Mesenteric fat pad (tissue), 1 donor: Measurements from ENCODE around the gene VANGL1. TPM values are rescaled to one million over a fixed set of nuclear protein-coding genes. Genes with fewer than 3 reads are reported as not detected.

Source experiments
- DNase-seq: peaks from one replicate; pipeline ENCODE4 v3.0.0-alpha.2; 2020; ENCODE audit warnings: low spot score
- total RNA-seq: library from RNA; stranded (reverse); fragmentation: NEBNext Ultra II Directional; extraction: Animal tissue kit (Norgen Biotek cat#: 25700); gene quantifications from one replicate; pipeline ENCODE4 v1.2.1, GENCODE V29; 2021
- donor health status: DM: yes; HTN: yes; CAD: no.

The VANGL1 gene
- total RNA-seq, 1 donor from 2014 or later: 12.5 TPM

GRCh38 chr1:115701090-115701489 lies 59.3 kb downstream of the VANGL1 start:
- DNase-seq: no peak

DNA sequence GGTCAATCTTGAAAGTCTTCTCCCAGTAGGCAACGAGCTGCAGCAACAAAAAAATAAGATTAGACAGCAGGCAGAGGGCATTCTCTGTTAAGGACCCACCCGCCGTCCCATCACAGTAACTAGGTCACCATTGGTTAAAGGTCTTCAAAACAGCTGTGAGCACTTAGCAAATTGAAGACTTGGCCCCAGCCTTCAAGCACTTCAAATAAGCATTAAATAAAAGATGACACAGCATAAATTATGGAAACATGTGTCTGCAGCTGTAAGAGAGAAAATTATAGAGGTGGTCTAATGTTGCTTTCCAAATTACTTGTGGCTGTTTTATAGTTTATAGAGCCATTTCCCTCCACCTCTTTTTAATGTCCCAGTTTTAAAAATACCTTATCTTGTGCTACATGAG lies 61.2 kb downstream of the VANGL1 start:
- no peak for DNase-seq

- no peak for DNase-seq
Measured at GRCh38 chr1:115705085-115705951, 63.5 kb downstream of the VANGL1 start.

DNA sequence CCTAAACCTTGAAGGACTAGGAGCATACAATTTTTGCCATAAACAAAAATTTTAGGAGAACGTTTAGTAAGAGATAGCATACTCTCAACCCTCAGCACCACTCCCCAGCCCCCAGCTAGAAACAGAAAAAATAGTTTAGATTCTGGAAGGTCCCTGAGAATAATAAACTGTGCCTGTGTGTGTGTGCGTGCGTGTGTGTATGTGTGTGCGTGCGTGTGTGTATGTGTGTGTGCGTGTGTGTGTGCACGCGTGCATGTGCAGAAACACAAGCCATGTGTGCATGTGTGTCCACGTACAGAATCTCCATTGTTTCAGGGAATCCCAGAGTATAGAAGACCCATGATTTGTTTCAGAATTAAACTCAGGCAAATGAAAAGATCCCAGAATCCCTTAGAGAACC lies 64.2 kb downstream of the VANGL1 start:
- no peak for DNase-seq

DNA sequence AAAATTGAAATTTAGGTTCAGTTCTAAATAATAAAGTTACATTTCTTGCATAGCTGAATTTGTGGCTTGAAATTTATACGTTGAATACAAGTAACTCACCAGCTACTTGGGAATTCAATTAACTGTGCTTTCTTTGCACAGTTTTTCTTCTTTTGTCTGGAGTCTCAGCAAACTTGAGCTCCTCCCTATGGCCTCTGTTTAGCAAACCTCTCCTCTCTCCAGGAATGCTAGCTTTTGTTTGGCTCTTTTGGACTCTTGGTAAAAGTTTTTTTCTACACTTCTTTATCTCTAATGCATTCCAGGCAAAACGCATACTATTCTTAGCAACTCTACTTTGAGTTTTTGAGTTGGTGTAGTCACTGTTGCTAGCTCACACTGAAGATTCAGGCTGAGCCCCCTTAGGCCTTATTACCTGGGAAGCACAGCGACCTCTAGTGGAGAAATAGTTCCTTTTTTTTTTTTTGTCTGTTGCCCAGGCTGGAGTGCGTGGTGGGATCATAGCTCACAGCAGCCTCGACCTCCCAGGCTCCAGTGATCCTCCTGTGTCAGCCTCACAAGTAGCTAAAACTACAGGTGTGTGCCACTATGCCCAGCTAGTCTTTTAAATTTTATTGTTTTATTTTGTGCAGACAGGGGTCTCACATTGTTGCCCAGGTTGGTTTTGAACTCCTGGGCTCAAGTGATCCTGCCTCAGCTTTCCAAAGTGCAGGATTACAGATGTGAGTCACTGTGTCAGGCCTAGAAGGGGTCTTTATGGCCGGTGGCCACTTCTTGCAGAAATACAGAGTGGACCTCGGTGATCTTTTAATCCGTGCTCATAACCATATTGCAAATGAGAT lies 65.0 kb downstream of the VANGL1 start:
- no peak for DNase-seq

DNA sequence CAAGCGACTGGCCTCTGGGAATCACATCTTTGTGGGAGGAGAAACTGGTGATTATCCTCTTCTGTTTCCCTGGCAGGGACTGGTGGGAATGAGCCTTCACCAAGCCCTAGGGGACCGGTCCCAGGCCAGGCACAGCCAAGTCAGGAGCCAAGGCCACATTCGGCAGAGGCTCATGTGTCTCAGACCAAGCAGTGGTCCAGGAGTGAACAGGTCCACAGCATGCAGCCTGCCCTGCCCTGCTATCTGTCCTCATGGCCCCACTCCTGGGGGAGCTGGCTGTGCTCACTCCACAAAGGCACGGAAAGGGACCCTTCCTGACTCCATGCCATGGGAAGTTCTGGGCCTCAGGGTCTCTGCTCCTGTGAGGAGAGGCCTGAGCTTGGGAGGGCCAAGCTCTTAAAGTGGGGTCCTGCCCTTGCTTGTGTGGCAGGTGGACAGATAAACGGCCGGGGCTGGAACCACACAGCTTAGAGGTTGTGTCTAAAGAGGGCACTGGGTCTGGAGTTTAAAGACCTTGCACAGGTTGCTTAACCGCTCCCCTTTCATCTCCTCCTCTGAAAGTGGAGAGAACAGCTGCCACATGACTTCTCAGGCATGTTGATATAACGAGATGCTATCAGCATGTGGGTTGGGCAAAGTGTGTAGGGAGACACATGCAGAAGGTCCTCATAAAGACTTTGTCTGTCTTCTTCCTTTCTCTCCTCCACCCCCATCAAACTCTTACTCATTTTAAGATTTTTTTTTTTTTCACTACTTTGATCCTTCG lies 69.3 kb downstream of the VANGL1 start:
- DNase-seq: no peak

GRCh38 chr1:115712911-115713609 lies 71.3 kb downstream of the VANGL1 start:
- DNase-seq: no peak

DNA sequence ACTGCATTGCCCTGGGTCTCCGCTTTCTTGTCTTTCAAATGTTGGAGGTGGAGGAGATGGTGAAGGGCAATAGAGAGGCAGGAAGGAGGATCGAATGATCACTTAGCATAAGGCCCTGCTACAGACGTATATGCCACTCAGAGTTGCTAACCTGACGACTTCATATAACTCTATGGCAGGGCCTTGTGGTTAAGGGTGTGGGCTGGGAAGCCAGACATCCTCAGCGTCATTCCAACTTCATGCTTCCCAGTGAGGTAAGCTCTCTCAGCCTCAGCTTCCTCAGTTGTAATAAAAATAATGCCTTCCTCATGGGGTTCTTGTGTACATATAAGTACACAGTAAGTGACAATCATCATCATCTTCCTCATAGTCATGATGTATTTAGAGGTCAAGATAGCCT lies 72.1 kb downstream of the VANGL1 start:
- no peak for DNase-seq

- no peak for DNase-seq
Measured at GRCh38 chr1:115714572-115715141, 72.9 kb downstream of the VANGL1 start.

GRCh38 chr1:115717541-115717940 lies 75.8 kb downstream of the VANGL1 start:
- DNase-seq: no peak

DNA sequence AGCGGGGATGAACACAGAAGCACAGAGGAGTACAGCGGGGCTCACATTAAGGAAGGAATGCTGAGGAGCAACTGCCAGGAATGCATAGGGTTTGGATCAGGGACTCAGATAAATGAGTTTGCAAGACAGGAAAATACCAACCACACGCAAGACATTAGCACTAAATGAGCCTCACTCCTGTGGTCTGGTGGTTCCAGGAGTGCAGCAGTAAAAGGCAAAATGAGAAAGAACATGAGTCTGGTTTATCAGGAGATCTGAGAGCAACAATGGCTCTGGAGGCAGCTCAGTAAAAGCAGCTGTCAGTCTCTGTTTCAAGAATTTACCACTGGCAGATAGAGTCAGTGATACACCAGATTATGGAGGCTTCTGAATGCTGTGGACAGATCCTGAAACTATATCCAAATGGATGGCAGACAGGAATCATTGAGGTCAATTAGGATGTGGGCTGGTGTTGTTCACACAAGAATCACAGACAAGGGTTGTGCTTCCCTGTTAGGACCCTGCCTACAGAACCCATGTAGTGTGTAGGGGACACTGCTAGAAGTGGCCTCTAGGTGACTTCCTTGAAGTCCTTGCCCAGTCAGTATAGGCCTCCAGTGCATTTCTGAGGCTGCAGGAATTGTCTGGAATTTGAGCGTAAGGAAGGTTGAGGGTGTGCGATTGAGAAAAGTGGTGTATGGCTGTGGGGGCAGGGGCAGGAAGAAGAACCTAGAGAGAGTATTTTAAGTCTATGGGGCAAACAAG lies 76.4 kb downstream of the VANGL1 start:
- DNase-seq: no peak

- no peak for DNase-seq
Measured at GRCh38 chr1:115719285-115719684, 77.5 kb downstream of the VANGL1 start.

DNA sequence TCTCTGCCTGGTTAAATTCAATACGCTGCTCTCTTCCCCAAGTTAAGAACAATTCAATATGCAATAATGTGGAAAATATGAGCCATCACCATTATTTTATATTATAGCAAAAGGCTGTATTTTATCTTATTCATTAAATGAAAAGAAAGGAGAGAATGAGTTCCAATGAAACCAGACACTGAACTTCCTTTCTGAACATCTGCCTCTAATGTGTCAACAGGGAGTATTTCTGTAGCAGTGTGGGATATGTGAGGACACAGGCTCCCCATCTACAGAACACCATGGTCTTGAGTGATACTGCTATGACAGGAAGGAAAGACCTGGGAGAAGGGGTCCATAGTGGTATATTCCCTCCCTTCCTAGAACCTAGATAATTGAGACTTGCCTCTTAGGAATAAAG lies 80.5 kb downstream of the VANGL1 start:
- DNase-seq: no peak

DNA sequence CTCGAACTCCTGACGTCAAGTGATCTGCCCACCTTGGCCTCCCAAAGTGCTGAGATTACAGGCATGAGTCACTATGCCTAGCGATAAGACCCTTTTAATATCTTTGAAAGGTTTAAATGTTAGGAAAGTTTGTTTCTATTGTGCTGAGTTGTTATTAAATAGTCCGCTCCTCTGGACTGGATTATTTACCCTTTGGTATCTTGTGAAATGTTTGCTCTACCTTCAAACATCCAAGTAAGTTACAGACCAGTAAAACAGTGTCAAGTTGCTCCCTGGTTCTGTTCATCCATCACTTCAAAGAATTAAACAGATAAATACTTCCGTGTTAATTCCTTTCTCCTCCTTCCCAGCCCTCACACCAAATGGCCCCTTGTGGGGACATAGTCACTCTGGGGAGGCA lies 82.0 kb downstream of the VANGL1 start:
- DNase-seq: no peak

GRCh38 chr1:115725600-115725999 lies 83.8 kb downstream of the VANGL1 start:
- DNase-seq: no peak

DNA sequence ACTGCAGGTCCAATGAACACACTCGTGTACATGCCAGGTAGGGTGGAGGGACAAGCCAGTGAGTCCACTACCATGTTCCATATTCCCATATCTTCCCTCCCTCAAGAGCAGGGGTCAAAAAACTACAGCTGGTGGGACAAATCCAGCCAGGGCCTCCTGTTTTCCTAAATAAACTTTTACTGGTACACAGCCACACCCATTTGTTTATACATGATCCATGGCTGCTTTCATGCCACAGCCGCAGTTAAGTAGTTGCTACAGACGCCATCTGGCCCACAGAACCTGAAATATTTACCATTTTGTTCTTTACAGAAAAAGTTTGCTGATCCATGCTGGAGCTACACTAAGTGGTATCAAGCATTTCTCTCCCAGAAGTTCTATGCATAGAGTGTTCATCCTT lies 84.4 kb downstream of the VANGL1 start:
- DNase-seq: no peak

- no peak for DNase-seq
Measured at GRCh38 chr1:115726570-115726969, 84.8 kb downstream of the VANGL1 start.

DNA sequence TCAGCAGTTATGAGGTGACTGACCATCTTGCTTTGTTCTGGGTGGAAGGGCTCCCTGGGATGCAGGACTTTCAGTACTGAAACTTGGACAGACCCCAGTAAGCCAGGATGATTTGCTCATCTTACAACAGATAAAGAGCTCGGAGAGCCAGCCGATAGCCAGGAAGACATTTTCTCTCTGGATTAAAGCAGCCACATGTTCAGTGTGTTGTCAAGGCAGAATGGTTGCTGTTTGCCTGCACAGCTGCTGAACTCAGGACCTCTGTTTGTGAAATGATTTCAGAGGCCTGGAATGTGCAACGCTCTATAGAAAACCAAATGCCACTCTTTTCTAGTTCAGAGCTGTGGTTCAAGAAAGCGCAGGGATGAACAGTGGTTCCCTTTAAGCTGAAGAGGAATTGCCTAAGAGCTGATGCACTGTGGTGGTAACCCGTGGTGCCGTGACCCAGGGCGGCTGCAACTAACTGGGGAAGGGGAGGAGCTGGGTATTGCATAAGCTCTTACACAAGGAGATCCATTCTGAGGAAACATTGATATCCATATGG lies 86.0 kb downstream of the VANGL1 start:
- no peak for DNase-seq

DNA sequence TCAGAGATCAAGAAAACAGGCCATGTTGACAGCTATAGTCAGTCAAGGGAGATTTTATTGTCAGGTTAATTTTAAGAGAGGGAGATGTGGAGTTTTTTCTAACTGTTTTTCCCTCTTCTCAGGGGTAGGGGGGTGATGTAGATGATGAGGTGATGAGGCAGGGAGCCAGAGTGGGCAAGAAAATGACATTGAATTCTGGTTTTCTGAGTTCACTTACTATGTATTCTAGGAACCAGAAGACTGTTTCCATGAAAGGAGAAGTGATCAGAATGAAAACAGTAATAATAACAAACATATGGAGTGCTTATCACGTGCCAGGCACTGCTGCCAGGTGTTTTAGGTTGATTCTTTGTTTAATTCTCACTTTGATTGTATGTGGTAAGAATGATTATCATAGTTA lies 86.6 kb downstream of the VANGL1 start:
- no peak for DNase-seq

DNA sequence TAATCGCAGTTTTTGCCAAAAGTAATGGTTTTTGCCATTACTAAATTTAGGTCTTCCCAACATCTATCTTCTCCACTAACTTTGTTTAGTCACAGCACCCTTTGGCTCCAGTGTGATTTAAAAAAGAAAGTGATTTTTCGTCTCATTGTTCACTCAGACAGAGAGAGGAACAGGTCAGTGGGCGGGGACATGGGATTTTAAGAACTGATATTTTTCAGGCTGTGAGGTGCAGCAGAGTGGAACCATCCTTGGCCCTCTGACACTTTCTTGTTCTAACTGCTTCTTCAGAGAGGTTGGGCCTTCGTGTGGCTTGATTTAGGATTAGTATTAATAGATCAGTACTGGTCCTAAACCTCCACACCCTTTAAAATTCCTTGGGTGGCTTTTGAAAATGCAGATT lies 88.0 kb downstream of the VANGL1 start:
- no peak for DNase-seq
